GM12891 (cell line): Measurements from ENCODE around the gene TEX19.
"Not testable (repeated sequence)": the region's sequence is repeated elsewhere in the genome, so short reads cannot be mapped to it uniquely, and the experiment has no call there.

ENCODE experiments used
- DNase-seq: peaks from one replicate; pipeline ENCODE4 v3.0.0; 2011; ENCODE audit warnings: low spot score; ENCODE audit not compliant: insufficient read length
- FAIRE-seq: peaks from 2 replicates; lab custom pipeline; 2011; peaks lifted over from hg19 to GRCh38; lab: Jason Lieb, UNC
- PAX5 ChIP-seq: IDR thresholded peaks from 2 replicates; pipeline ENCODE4 v1.6.1; 2011; ENCODE audit warnings: low read length, moderate library complexity, mild to moderate bottlenecking; ENCODE audit not compliant: insufficient read depth, severe bottlenecking
- POLR2A ChIP-seq: IDR thresholded peaks from 2 replicates; pipeline ENCODE4 v1.6.1; 2011; ENCODE audit warnings: low read depth, low read length, control low read depth
- POLR2AphosphoS5 ChIP-seq: IDR thresholded peaks from 2 replicates; pipeline ENCODE4 v1.6.1; 2011; ENCODE audit warnings: low read depth, low read length, control low read depth
- POU2F2 ChIP-seq: IDR thresholded peaks from 2 replicates; pipeline ENCODE4 v1.6.1; 2011; ENCODE audit warnings: low read depth, mild to moderate bottlenecking, control low read depth, low read length, moderate library complexity
- SPI1 ChIP-seq: IDR thresholded peaks from 2 replicates; pipeline ENCODE4 v1.6.1; 2011; ENCODE audit warnings: low read depth, low read length, control low read depth
- TAF1 ChIP-seq: IDR thresholded peaks from 2 replicates; pipeline ENCODE4 v1.6.1; 2011; ENCODE audit warnings: low read depth, low read length, control low read depth

The TEX19 gene

DNA sequence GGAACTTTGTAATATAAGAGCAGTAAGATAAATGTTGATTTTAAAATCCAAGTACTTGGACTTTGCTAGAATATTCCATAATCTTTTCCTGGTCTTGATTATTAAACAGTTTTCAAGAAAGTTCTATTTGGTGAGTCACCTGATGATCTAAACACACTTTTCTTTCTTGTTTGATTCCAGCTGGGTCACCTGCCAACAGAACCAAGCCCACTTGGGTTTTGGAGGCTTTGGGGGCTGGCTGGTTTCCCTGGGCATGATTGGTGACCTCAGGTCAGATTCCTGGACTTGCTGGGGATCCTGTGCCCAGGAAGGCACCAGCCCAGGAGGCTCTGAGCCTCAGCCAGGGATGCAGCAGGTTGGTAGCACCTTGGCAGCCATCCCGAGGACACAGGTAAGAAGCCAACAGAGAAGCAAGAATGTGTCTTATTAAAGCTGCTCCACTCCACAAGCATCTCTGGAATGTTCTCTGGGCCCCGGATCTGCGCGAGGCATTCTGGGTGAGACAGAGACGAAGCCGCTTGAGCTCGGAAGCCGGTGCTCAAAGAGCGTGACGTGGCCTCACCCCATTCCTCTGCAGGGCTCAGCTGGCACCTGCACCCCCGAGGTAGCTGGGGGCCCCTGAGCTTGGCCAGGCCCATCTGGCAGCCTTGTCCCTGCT lies 3.1 kb upstream of the TEX19 start:
- no peak for FAIRE-seq
- DNase-seq, result no peak
- TF ChIP-seq POLR2AphosphoS5 (no peak), SPI1 (no peak), PAX5 (no peak)

DNA sequence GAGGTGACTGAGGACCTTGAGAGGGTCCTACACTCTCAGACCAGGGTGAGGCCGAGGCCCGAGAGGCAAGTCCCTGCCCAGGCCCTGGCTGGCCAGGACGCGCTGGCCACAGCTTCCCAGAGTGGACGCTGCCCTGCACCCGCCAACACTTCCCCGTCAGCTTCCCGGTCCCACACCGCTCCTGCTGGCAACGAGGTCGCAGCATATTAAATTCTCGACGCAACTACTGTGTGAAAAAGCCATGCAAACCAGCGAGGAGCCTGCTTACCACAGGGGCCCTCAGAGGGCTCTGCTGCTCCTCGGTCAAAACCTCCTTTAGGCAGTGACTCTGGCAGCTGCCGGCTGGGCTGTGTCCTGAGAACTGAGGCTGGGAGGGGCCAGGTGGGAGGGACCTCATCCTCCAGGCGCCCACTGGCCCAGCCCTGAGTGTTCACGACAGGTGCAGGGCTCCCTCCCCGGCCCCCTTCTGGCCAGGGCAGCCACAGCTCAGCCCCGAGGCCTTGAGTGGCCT lies 2.1 kb upstream of the TEX19 start:
- TF ChIP-seq SPI1, result no peak
- TF ChIP-seq TAF1, result no peak
- TF ChIP-seq POLR2A, result no peak
- no peak for TF ChIP-seq PAX5
- TF ChIP-seq POU2F2, result no peak
- TF ChIP-seq POLR2AphosphoS5, result no peak
- DNase-seq (no peak), FAIRE-seq (no peak)

DNA sequence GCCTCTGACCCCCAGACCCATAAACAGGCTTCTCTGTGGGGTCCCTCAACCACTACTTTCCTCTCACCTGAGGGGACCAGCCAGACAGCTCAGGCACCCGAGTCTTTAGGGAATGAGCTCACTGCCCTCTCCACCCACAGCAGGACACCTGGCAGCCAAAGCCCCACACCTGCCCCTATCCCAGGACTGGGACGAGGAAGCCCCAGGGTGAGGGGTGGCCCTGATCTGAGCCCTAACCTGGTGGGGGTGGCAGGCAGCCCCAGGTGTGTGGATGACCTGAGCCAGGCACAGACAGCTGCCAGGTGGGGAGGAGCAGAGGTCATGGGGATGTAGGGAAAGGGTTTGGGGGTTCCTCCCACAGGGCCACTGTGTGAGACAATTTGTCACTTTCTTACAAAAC lies 1.7 kb upstream of the TEX19 start:
- DNase-seq, result no peak
- TF ChIP-seq POLR2AphosphoS5 (no peak), POLR2A (no peak), POU2F2 (no peak), SPI1 (no peak), TAF1 (no peak)
- FAIRE-seq, result no peak

DNA sequence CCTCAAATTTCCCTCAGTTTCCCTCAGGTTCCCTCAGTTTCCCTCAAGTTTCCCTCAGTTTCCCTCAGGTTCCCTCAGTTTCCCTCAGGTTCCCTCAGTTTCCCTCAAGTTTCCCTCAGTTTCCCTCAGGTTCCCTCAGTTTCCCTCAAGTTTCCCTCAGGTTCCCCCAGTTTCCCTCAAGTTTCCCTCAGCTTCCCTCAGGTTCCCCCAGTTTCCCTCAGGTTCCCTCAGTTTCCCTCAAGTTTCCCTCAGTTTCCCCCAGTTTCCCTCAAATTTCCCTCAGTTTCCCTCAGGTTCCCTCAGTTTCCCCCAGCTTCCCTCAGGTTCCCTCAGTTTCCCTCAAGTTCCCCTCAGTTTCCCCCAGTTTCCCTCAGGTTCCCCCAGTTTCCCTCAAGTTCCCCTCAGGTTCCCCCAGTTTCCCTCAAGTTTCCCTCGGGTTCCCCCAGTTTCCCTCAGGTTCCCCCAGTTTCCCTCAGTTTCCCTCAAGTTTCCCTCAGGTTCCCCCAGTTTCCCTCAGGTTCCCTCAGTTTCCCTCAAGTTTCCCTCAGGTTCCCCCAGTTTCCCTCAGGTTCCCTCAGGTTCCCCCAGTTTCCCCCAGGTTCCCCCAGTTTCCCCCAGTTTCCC lies 516 bp downstream of the TEX19 start:
- FAIRE-seq, DNase-seq: not testable (repeated sequence)

DNA sequence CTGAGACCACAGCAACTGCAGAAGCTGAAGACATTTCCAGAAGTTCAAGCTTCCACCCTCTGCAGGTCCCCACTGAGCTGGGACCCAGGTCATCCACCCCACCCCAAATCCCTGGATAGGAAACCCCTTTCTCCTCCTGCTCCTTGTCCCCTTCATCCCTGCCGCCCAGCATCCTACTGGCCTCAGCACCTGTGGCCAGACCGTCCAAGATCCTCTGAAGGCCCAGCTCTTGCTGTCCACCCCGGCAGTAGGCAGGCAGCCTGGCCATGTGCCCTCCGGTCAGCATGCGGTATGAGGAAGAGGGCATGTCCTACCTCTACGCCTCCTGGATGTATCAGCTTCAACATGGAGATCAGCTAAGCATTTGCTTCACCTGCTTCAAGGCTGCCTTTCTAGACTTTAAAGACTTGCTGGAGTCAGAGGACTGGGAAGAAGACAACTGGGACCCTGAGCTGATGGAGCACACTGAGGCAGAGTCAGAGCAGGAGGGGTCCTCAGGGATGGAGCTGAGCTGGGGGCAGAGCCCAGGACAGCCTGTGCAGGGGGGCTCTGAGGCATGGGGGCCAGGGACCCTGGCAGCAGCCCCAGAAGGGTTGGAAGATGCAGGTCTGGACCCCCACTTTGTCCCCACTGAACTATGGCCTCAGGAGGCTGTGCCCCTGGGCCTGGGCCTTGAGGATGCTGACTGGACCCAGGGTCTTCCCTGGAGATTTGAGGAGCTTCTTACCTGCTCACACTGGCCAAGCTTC lies 3.0 kb downstream of the TEX19 start:
- FAIRE-seq, result no peak
- TF ChIP-seq PAX5 (no peak), POU2F2 (no peak), POLR2A (no peak), TAF1 (no peak), POLR2AphosphoS5 (no peak), SPI1 (no peak)
- DNase-seq, result no peak

DNA sequence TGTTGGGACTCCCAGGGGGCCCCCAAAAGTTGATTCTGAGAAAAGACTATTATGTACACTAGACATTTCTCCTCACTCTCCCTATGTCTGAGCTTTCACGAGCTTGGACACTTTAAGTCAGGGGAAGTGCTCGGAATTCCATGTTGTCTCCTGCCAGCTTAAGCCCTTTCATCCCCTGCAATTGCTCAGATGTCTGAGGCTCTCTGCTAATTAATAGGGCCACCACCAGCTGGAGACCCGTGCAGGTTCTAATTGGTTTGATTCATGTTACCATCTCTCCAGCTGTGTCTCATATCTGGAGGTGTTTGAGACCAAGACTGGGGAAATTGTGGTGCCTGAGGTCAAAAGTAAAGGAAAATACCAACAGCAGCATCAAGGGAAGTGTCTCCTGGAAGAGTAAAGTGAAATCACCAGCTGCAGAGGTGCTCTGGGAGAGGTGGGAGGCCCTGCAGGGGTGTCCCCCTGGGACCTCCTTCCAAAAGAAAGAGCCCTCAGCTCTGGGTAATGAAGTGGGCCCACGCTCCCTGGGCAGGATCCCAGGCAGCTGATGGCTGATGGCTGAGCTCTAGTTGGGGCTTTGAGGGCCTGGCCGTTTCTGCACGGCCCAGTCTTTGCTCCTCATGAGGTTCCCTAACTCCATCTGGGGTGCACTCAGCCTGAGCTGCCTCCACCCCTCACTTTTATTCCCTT lies 6.7 kb downstream of the TEX19 start:
- no peak for TF ChIP-seq TAF1
- no peak for TF ChIP-seq POLR2A
- no peak for TF ChIP-seq POU2F2
- no peak for TF ChIP-seq POLR2AphosphoS5
- no peak for TF ChIP-seq SPI1
- TF ChIP-seq PAX5, result no peak
- FAIRE-seq, result no peak
- DNase-seq, result no peak

DNA sequence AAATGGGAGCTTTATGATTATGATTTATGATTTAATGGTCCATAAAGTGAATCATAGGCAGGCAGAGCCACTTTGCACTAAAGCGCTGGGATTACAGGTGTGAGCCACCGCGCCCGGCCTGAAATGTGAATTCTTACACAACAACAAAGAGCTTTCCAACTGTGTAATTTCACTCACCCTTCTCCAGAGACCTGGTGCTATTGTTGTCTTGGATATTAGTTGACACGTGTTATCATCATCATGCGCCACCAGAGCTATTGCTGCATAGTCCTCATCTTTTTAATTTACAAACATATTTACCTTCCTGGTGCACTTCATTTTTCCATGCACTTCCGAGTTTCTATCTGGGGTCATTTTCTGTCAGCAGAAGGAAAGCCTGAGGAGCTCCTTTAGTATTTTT lies 7.7 kb downstream of the TEX19 start:
- TF ChIP-seq TAF1, result no peak
- no peak for TF ChIP-seq POLR2A
- TF ChIP-seq SPI1, result no peak
- no peak for TF ChIP-seq PAX5
- no peak for TF ChIP-seq POLR2AphosphoS5
- no peak for TF ChIP-seq POU2F2
- DNase-seq (no peak), FAIRE-seq (no peak)

DNA sequence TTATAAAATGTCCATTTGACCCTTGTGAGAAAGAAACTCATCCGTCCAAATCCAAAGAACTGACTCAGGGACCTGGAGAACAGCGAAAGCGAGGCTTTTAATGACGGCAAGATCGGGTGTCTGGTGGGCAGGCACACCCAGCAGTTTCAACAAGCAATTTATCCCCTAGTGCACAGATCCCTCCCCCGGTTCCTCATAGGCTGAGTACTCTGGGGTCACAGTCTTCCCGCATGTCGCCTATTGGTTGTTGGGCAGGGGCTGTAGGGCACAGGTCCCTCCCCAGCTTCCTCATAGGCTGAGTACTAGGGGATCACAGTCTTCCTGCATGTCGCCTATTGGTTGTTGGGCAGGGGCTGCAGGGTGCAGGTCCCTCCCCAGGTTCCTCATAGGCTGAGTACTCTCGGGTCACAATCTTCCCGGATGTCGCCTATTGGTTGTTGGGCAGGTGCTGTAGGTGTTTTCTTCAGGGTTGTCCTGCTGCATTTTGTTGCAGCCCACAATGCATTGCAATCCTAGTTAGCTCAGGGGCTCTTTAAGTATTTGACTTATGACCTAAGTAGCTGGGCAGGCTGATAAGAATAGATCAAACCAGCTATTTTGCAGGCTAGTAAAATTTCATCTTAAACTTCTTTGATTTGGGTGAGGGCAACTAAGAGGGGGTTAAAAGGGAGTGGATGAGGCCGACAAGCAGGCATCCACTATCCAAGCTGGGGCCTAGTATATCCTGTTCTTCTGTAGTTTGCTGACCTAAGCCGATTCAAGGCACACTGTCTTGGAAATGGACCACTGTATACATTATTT lies 8.9 kb downstream of the TEX19 start:
- DNase-seq, result no peak
- TF ChIP-seq PAX5, result no peak
- no peak for TF ChIP-seq POU2F2
- no peak for TF ChIP-seq POLR2AphosphoS5
- no peak for TF ChIP-seq TAF1
- TF ChIP-seq SPI1, result no peak
- no peak for FAIRE-seq

DNA sequence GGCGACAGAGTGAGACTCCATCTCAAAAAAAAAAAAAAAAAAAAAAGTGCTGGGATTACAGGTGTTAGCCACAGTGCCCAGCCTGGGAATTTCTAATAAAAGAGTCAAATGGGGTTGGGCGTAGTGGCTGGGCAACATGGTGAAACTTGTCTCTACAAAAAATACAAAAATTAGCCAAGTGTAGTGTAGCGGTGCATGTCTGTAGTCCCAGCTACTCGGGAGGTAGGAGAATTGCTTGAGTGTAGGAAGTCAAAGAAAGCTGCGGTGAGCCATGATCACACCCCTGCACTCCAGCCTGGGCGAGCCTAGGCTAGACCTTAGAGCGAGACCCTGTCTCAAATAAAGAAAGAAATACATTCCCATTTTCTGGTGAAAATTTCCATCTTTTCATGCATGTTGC lies 10.2 kb downstream of the TEX19 start:
- TF ChIP-seq POLR2A (no peak), PAX5 (no peak), SPI1 (no peak), TAF1 (no peak), POU2F2 (no peak), POLR2AphosphoS5 (no peak)
- DNase-seq, result no peak
- no peak for FAIRE-seq
